HG02610 (cell line): ENCODE measurements around the gene HEXD.
"Not testable (repeated sequence)": the region's sequence is repeated elsewhere in the genome, so short reads cannot be mapped to it uniquely, and the experiment has no call there.

Experiments
- ATAC-seq: cut with Tn5 transposase; IDR thresholded peaks from one replicate; pipeline ENCODE4 v1.9.1; 2021; ENCODE audit warnings: mild to moderate bottlenecking, moderate library complexity; ENCODE audit not compliant: unreplicated experiment

HEXD gene

DNA sequence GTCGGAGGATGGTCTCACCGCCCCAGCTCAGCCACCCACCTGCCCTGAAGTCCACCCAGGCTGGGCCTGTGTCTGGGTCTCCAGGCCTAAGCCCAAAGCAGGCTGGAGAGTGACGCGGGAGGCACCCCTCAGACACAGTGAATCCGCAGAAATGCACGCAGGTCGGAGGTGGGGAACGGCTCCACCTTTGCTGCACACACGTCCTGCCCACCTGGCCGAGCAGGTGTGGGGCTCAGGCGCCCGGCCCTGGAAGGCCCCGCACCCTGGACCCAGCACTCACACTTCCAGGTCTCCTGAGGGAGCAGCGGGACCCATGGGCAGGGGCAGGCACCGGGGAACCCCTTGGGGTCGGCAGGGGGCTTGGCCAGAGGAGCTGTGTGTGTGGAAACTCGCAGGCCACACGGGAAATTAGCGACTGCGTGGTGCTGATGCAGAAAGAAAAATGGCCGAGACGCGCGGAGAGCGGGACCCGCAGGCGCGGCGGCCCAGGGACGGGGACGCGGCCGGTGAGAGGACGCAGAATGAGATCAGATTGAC, 21.8 kb downstream of the HEXD start:
- no peak for ATAC-seq

DNA sequence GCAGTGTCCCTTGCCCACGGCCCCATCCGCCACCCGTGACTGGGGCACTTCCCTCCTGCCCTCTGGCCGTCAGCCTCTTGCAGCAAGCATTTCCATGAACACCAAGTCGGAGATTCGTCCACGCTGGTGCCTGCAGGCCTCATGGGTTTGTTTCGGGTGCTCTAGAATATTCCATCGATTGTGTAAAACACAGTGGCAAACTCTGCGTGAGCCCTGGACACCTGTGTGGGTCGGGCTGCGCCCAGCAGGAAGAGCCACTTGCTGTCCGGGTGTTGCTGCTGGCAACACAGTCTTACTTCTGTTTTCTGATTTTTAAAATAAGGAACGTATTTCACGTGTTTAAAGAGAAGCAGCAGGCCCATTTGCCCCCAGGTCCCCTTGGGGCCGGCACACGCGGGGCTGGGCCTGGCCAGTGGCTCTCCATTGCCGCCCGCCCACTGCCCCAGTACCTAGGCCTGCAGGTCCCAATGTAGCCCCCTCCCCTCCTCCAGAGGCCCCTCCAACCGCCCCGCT, 22.4 kb downstream of the HEXD start:
- no peak for ATAC-seq

DNA sequence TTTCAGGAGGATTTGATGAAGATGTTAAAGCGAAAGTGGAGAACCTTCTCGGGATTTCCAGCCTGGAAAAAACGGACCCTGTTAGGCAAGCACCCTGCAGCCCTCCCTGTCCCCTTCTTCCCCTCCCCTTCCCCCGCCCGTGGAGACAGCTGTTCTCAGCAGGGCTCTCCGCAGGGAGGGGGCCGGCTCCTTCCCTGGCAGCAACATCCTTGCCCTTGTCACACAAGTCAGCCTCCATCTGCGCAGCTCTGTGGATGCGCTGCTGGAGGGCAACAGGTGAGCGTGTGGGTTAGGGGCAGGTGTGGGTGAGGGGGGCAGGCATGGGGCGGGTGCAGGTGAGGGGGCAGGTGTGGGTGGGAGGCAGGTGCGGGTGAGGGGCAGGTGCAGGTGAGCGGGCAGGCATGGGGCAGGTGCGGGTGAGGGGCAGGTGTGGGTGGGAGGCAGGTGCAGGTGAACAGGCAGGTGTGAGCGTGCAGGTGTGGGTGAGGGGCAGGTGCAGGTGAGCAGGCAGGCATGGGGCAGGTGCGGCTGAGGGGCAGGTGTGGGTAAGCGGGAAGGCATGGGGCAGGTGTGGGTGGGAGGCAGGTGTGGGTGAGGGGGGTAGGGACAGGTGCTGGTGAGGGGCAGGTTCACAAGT, 23.0 kb downstream of the HEXD start:
- no peak for ATAC-seq

DNA sequence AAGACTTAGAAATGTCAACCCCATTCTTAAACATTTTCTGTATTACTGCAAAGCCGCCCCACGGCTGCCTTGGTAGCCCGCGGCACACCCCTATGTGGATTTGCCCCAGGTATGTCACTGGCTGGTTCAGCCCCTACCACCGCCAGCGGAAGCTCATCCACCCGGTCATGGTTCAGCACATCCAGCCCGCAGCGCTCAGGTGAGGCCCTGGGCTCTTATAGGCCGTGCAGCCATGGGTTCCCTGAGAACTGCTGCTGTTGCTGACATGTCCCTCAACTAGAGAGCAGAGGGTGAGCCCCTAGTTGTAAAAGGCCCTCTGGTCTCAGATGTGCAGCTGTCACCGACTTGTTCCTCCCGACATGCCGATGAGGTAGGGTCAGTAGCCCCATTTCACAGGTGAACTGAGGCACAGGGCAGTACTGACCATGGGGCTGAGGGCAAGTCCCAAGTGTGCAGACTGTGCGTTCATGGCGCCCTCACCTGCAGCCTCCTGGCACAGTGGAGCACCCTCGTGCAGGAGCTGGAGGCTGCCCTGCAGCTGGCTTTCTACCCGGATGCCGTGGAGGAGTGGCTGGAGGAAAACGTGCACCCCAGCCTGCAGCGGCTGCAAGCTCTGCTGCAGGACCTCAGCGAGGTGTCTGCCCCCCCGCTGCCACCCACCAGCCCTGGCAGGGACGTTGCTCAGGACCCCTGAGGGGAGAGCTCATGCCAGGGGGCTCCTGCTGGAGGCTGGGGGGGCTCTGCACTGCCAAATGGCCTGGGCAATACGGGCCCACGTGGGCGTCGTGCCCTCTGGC, 23.7 kb downstream of the HEXD start:
- ATAC-seq = no peak

DNA sequence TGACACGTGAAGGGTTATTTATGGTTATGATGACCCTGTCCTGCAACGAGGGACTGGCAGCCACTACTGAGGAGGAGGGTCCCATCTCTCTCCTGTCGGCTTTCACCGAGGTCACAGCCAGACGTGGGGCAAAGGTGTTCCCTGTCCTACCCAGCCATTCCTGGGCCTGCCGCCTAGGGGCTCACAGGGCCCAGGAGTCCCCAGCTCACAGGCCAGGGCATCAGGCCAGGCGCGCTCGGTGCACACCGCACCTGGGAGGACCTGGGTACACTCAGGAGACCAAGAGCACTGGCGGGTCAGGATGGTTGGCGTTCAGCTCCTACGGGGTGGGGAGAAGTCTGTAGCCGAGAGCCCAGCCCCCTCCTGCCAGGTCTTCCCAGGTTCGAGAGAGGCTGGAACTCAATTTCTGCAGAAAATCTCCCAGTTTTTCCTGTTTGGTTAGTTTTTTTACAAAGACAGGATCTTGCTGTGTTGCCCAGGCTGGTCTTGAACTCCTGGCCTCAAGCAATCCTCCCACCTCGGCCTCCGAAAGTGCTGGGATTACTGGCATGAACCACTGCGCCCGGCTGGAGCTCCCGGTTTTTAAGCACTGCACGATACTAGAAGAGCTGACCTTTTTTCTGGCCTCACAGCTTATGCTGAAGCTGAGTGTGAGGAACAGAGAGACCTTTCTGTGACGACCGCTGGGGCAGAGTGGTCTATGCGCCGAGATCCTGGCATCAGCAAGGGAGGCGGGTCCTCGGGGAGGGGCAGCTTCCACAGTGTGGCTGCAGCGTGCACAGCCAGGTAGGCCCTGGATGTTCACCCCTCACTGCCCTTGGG, 24.7 kb downstream of the HEXD start:
- no peak for ATAC-seq

DNA sequence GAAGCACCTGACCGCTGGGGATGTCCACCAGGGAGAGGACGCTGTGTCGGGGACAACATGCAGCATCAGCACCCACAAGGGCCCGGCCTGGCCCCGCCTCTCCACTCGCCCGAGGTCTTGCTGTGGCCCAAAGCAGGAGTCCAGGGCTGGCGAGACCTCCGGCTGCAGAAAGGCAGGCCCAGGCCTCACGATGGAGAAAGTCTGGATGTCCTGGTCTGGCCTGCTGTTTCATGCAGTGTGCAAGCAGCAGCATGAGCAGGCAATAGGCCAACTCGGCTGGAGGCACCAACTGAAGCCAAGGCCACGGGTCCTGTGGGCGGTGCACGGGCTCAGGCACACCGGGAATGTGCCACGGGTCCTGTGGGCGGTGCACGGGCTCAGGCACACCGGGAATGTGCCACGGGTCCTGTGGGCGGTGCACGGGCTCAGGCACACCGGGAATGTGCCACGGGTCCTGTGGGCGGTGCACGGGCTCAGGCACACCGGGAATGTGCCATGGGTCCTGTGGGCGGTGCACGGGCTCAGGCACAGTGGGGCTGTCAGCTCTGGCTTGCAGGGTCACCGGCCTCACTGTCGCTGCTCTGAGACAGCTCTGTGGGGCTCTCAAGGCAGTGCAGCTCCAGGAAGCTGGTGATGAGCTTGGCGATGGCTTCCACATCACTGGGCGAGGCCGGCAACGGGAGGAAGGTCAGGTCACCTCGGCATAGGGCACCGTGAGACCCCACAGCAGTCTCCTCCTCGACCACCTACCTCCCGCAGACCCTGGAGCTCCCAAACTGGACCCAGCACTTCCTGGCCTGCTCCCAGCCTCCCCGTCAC, 25.5 kb downstream of the HEXD start:
- no peak for ATAC-seq

DNA sequence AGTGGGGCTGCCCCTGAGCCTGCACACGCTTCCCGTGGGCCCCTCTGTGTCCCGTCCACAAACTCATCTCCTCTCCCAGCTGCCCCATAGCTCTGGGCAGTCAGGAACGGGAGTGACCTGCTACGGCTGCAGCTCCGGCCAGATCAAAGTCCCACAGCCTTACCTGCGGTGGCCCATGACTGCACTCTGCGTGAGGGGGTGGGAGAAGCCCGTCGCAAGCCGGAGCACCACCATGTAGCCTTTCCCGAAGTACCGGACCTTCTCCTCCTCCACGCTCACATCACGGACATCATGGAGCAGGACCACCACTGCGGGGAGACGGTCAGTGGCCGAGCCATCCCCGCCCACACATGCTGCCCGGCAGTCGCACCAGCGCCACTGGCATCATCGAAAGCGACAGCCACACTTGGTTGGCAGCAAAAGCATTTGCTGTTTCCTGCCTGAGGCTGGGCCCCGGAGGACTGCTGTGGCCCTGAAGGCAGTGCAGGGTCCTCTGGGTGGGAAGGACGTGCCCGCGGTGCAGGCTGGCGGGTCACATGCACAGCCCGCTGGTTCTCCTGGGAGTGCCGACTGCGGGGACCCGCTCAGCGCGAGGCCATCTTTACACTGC, 26.2 kb downstream of the HEXD start:
- ATAC-seq = no peak

DNA sequence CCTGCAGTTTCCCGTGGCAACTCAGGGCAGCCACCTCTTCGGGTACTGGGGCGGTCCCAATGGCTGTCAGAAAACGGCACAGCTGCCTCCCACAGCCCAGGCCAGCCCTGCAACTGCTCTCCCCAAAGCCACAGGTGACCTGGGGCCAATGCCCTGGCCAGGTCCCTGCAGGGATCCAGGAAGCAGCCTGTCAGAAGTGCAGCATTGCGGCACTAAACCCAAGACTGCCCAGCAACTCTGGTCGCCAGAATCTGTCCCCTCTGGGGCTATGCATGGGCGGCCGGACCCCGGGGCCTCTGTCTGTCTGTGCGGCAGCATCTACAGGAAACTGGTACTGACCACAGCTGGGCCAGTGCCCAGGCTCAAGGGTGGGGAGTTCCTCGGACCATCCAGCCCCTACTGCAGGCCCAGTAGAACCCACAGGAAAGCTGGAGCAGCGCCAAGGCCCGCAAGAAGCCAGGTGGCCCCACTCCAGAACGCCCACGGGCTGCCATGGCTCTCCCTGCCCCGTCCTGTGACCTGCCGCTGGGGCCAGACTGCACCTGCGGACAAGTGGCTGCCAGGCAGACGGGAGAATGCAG, 26.9 kb downstream of the HEXD start:
- ATAC-seq = no peak

DNA sequence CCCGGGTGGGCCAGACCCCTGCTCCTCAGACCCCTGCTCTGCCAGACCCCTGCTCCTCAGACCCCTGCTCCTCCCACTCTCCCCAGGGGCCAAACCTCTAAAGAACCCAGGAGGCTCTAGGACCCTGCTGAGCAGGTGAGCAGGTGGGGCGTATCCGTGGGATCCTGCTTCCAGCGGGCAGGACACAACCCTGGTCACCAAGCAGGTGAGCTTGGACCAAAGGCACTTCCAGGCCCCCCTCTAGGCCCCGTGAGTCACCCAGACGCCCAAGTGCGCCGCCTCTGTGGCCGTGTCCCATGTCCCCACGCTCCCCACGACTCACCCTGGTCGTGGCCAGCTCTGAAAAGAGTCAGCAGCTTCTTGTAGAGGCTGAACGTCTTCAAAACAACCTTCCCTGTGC, 27.4 kb downstream of the HEXD start:
- no peak for ATAC-seq

DNA sequence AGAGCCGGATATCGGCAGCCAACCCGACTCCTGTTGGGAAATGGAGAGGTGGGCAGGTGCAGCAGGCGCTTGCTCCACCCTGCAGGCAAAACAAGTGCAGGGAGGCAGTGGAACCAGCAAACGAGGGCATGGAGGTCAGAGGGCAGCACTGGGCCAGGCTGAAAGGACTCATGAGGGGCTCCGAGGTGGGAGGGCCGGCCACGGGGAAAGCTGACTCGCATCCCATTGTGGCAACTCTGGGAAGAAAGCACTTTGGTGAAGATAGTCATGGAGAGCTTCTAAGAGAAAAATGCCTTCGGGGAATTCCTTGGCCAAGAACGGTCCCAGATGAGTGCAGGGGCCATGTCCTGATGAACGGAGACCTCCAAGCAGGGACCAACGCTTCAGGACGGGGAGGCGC, 28.0 kb downstream of the HEXD start:
- ATAC-seq = no peak

DNA sequence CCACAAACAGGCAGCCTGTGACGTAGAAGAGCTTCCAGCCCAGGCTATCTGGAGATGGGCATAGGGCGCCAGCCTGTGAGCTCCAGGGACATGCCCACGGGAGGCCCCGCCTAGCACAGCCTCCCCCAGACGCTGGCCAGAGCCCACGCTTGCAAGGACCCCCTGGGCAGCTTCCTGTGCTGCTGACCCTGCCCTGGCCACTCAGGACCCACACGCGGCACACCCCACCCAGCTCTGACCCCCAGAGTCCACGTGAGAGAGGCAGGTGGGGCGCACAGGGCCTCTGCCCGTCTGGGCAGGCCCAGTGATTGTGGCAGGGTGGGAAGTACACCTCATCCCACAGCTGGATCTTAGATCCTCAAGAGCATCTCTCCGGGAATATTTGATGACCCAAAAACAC, 28.5 kb downstream of the HEXD start:
- ATAC-seq = no peak

DNA sequence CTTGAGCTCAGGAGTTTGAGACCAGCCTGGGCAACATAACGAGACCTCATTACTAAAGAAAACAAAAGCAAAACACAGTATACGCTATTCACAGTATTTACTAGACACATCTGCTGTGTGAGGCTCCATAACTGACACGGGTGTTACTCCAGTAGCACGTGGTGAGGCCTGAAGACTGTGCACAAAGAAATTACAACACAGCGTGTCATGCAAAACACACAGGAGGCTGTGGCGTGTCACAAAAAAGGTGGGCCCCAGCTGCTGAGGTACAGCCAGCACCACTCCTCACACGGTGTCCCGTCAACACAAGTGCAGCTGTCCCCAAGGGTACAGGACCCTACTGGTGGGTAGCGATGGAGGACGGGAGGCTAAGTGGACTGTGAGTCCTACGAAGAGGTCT, 29.7 kb downstream of the HEXD start:
- ATAC-seq = no peak

DNA sequence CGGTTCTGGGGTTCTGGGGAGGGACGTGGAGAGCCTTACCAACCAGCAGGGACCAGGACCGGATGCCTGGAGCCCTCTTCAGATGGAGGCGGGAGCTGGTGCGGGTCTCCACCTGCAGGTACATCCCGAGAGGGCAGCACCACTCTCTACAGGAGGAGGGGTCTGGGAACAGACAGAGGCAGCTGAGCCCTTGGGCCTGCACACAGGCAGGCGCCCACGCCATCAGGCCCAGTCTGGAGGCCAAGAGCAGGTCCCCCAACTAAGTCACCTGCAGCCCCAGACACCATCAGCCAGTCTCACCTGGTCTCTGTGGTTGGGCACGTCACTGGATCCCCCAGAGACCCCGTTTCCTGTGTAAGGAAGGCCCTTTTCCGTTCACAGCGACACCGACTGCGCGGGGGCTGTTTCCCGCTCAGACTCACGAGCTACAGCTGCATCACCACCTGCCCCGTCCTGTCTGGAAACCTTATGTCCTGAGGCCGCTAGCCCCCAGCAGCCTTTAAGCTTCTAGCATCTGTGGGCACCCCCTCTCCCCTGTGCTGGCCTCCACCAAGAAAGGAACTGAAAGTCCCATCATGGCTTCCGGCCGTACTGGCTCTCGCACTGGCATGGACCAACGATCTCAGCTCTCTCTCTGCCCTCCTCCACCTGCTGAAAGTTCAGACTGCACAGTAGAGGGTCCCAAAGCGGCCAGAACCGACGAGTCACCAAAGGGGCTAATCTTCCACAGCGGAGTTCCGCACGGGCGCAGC, 31.2 kb downstream of the HEXD start:
- ATAC-seq = peak; percentile 49

DNA sequence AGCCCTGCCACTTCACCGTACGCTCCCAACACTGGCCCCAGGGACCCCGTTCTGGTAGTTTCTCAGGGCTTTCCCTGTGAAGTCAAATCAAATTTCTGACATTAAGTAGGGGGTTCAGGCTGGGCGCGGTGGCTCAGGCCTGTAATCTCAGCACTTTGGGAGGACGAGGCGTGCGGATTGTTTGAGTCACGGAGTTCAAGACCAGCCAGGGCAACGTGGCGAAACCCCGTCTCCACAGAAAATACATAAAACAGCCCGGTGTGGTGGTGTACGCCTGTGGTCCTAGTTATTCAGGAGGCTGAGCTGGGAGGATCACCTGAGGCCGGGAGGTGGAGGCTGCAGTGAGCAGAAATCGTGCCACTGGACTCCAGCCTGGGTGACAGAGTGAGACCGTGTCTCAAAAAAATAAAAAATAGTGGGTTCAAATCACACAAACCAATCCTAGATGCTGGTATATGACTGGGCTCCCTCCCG, 31.8 kb downstream of the HEXD start:
- ATAC-seq = no peak

DNA sequence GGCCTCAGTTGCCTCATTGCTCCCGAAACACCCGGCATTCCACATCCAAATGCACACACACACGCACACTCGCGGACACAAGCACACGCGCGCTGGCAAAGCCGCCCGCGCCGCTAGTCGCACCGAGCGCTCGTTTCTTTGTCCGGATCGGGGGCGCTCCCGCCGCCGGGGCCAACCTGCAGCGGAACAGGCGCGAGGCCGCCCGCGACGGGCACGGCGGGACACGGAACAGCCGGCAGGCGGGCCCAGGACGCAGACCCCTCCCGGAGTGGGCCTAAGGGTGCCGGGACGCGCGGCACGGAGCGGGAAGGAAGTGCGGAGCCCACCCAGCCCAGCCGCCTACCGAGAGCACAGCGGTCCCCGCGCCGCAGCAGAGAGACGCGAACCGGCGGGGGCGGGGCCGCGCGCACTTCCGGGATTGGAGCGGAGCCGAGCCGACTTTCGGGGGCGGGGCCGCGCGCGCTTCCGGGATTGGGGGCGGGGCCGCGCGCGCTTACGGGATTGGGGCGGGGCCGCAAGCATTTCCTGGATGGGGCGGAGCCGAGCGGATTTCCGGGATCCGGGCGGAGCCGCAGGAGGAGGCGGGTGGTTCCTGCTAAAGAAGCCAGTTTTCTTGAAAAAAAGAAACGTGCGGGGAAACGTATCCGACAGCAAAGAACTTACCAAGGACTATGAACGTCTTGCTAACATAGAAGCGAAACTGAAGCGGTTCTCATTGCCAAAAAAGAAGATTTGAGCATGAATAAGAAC, 32.4 kb downstream of the HEXD start, which contains the start of gene CYBC1:
CYBC1 (minus strand) TSS at position 396 of the 750 bp plus-strand sequence. CDS start 1,498 bp downstream, outside the sequence.
- ATAC-seq = peak; percentile 55

DNA sequence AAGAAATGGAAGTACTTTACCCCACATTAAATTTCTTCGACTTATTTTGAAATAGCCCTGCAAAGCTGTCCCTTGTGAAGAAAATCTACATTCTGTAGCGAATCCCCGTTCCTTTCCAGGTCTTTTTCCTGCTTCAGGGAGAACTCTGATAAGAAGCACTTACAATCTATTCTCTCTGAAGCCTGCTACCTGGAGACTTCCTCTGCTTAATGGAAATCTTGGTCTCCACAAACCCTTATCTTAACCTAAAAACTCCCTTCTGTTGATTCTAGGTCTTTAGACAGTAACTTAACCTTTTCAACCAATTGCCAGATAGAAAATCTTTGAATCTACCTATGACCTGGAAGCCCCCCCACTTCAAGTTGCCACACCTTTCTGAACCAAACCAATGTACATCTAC, 34.0 kb downstream of the HEXD start:
- no peak for ATAC-seq

DNA sequence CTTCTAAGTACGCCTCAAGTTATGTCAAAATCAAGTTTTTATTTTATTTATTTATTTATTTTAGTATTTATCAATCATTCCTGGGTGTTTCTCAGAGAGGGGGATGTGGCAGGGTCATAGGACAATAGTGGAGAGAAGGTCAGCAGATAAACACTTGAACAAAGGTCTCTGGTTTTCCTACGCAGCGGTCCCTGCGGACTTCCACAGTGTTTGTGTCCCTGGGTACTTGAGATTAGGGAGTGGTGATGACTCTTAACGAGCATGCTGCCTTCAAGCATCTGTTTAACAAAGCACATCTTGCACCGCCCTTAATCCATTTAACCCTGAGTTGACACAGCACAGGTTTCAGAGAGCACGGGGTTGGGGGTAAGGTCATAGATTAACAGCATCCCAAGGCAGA, 35.0 kb downstream of the HEXD start:
- not testable (repeated sequence) for ATAC-seq

DNA sequence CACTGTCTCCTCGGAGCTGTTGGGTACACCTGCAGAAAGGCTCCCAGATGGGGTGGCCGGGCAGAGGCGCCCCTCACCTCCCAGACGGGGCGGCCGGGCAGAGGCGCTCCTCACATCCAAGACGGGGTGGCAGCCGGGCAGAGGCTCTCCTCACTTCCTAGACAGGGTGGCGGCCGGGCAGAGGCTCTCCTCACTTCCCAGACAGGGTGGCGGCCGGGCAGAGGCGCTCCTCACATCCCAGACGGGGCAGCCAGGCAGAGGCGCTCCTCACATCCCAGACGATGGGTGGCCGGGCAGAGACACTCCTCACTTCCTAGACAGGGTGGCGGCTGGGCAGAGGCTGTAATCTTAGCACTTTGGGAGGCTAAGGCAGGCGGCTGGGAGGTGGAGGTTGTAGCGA, 35.6 kb downstream of the HEXD start:
- not testable (repeated sequence) for ATAC-seq
